Fibroblast of lung (primary cell): ENCODE measurements around the gene CDH4. TPM values are rescaled to one million over a fixed set of nuclear protein-coding genes. Genes with fewer than 3 reads are reported as not detected.

Source experiments
- DNase-seq, 2 donors: peaks; one replicate each; pipeline versions ENCODE4 v3.0.0 to v3.0.0-alpha.2; 2010; ENCODE audit warnings: low read depth in 2 of 2
- H2AFZ ChIP-seq: 2 replicates; pipeline ENCODE4 v1.5.1; 2012; ENCODE audit warnings: low read length, control low read depth, inconsistent platforms
- H3K27ac ChIP-seq: 2 replicates; pipeline ENCODE4 v1.5.1; 2011; ENCODE audit warnings: low read length, control low read depth; ENCODE audit not compliant: insufficient read depth
- H3K27me3 ChIP-seq: 2 replicates; pipeline ENCODE4 v1.5.1; 2011; ENCODE audit warnings: mild to moderate bottlenecking, low read length; ENCODE audit not compliant: control insufficient read depth, insufficient read depth
- H3K36me3 ChIP-seq: 2 replicates; pipeline ENCODE4 v1.5.1; 2011; ENCODE audit warnings: low read length; ENCODE audit not compliant: control insufficient read depth, insufficient read depth
- H3K4me1 ChIP-seq: 2 replicates; pipeline ENCODE4 v1.5.1; 2011; ENCODE audit warnings: low read length; ENCODE audit not compliant: control insufficient read depth, insufficient read depth; ENCODE audit errors: extremely low read depth
- H3K4me2 ChIP-seq: 2 replicates; pipeline ENCODE4 v1.5.1; 2011; ENCODE audit warnings: low read length, control low read depth; ENCODE audit not compliant: insufficient read depth; ENCODE audit errors: extremely low read depth
- H3K4me3 ChIP-seq, 4 experiments: fragments of 200-600 bp in 1 of 4; sonication (generic) in 1 of 4; replicated peaks in 1 of 4; 2 replicates each; pipeline ENCODE4 v1.5.1; 2011 to 2016; ENCODE audit warnings: low read length in 4 of 4, low read depth in 3 of 4, mild to moderate bottlenecking in 3 of 4, control low read depth in 2 of 4, inconsistent platforms in 1 of 4, mixed read lengths in 1 of 4; ENCODE audit not compliant: insufficient read depth in 1 of 4; ENCODE audit errors: control extremely low read depth in 1 of 4
- H3K79me2 ChIP-seq: 2 replicates; pipeline ENCODE4 v1.5.1; 2012; ENCODE audit warnings: mild to moderate bottlenecking, low read length, inconsistent platforms; ENCODE audit not compliant: control insufficient read depth, insufficient read depth
- H3K9ac ChIP-seq: 2 replicates; pipeline ENCODE4 v1.5.1; 2011; ENCODE audit warnings: mild to moderate bottlenecking, low read length, control low read depth; ENCODE audit not compliant: insufficient read depth
- H3K9me3 ChIP-seq: 2 replicates; pipeline ENCODE4 v1.5.1; 2012; ENCODE audit warnings: low read depth, low read length; ENCODE audit not compliant: control insufficient read depth, insufficient read depth
- H4K20me1 ChIP-seq: 2 replicates; pipeline ENCODE4 v1.5.1; 2011; ENCODE audit warnings: low read length; ENCODE audit not compliant: control insufficient read depth, insufficient read depth; ENCODE audit errors: extremely low read depth
- CTCF ChIP-seq, 2 donors: IDR thresholded peaks in 1 of 2; conservative IDR thresholded peaks in 1 of 2; 1 replicate in 1 of 2; 2 replicates in 1 of 2; pipeline ENCODE4 v1.5.1; 2011 to 2012; ENCODE audit warnings: low read length in 2 of 2, control low read depth in 1 of 2, inconsistent platforms in 1 of 2, low read depth in 1 of 2, mild to moderate bottlenecking in 1 of 2
- EZH2 ChIP-seq: IDR thresholded peaks from 2 replicates; pipeline ENCODE4 v1.5.1; 2012; ENCODE audit warnings: low read length, control low read depth, mild to moderate bottlenecking; ENCODE audit errors: missing control alignments
- polyA plus RNA-seq, 2 donors: library from polyadenylated mRNA; depleted of rRNA in 1 of 2; stranded (reverse) in 1 of 2; unstranded in 1 of 2; fragments of >200 nt; gene quantifications; 2 replicates each; pipeline ENCODE4 v1.2.1, GENCODE V29; 2011 to 2012; ENCODE audit warnings: missing spikeins in 1 of 2
- total RNA-seq: library from RNA; depleted of rRNA; stranded (reverse); fragments of >200 nt; gene quantifications from 2 replicates; pipeline ENCODE4 v1.2.1, GENCODE V29; 2014

The CDH4 gene
- total and polyA plus RNA-seq, 2 donors (not counting 1 experiment from before 2014, with no cell fraction given) = 4.8 to 6.8 TPM

GRCh38 chr20:61753987-61754956 lies 502.2 kb downstream of the CDH4 start:
- no peaks in the 10 kb centered on the region for H3K4me1 ChIP-seq
- H3K36me3 ChIP-seq = no peaks in the 10 kb centered on the region
- no peak overlapping the region for H2AFZ ChIP-seq
- H3K27ac ChIP-seq = no peak overlapping the region
- no peaks in the 10 kb centered on the region for H3K9me3 ChIP-seq
- H3K79me2 ChIP-seq = no peaks in the 10 kb centered on the region
- no peak overlapping the region for H3K9ac ChIP-seq
- no peak overlapping the region for H3K4me2 ChIP-seq
- no peaks in the 10 kb centered on the region for H3K27me3 ChIP-seq
- H3K4me3 ChIP-seq = no peak overlapping the region
- no peak for TF ChIP-seq EZH2
- no peak for TF ChIP-seq CTCF (conservative IDR thresholded peaks at IDR 0.05 in 1 of 2, IDR thresholded peaks at IDR 0.05 in 1 of 2; ENCODE audit: low read depth in 1 of 2, low read length in 2 of 2)
- DNase-seq = no peak
- H4K20me1 ChIP-seq = no peaks in the 10 kb centered on the region

DNA sequence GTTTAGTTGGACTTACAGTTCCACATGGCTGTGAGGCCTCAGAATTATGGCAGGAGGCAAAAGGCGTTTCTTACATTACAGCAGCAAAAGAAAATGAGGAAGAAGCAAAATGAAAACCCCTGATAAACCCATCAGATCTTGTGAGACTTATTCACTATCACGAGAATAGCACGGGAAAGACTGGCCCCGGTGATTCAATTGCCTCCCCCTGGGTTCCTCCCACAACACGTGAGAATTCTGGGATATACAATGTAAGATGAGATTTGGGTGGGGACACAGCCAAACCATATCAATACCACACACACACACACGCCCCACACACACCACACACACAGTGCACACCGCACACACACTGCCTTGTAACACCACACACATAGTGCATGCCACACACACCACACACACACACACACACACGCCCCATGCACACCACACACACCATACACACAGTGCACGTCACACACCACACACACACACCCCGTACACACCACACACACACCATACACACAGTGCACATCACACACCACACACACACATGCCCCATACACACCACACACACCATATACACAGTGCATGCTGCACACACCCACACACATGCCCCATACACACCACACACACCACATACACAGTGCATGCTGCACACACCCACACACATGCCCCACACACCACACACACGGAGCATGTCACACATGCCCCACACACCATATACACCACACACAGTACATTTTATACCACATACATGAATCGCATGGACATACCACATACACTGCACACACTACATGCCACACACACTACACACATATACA lies 503.1 kb downstream of the CDH4 start:
- H3K27ac ChIP-seq = no peak overlapping the region
- no peaks in the 10 kb centered on the region for H3K36me3 ChIP-seq
- H3K9ac ChIP-seq = no peak overlapping the region
- no peaks in the 10 kb centered on the region for H3K9me3 ChIP-seq
- no peak overlapping the region for H3K4me2 ChIP-seq
- TF ChIP-seq EZH2 (no peak), CTCF (conservative IDR thresholded peaks at IDR 0.05 in 1 of 2, IDR thresholded peaks at IDR 0.05 in 1 of 2; ENCODE audit: low read depth in 1 of 2, low read length in 2 of 2) (no peak)
- DNase-seq = no peak
- no peak overlapping the region for H3K4me3 ChIP-seq
- H3K79me2 ChIP-seq = no peaks in the 10 kb centered on the region
- H2AFZ ChIP-seq = no peak overlapping the region
- H3K27me3 ChIP-seq = no peaks in the 10 kb centered on the region
- H4K20me1 ChIP-seq = no peaks in the 10 kb centered on the region
- H3K4me1 ChIP-seq = no peaks in the 10 kb centered on the region
